ENCODE measurements around the gene UPK3A. TPM values are rescaled to one million over a fixed set of nuclear protein-coding genes. Genes with fewer than 3 reads are reported as not detected.

Gene UPK3A
- total and polyA plus RNA-seq, 2 experiments from 2014 or later: 0.47 TPM; not detected in 1

DNA sequence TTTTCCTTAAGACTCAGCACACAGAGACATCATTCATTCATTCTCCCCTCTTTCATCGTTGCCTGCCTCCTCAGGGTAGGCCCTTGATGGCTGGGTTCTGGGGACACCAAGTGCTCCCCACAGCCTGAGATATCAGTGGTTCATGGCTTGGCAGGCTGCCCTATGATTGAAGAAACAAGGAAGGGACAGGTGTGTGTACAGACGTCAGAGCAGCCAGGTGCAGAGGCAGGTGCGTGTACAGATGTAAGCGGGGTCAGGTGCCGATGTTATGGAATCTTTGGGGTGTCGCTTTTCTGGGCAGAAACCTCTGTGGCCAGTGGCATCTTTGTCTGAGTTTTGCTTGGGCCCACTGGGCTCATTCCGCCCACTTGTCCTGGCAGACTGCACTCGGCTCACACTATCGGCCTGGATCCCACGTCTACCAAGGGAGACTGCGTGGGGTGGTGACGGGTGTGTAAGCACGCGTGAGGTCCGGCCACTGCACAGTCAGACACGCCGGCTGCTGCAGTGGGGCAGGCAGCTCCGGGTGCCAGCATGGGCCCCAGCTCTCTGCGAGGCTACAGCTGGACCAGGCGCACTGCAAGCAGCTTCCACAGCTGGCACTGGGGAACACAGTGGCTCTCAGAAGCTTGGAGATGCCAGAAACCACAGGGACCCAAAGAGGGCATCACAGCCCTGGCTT lies 23.2 kb upstream of the UPK3A start (continued):
- TF ChIP-seq, protein P1, sequence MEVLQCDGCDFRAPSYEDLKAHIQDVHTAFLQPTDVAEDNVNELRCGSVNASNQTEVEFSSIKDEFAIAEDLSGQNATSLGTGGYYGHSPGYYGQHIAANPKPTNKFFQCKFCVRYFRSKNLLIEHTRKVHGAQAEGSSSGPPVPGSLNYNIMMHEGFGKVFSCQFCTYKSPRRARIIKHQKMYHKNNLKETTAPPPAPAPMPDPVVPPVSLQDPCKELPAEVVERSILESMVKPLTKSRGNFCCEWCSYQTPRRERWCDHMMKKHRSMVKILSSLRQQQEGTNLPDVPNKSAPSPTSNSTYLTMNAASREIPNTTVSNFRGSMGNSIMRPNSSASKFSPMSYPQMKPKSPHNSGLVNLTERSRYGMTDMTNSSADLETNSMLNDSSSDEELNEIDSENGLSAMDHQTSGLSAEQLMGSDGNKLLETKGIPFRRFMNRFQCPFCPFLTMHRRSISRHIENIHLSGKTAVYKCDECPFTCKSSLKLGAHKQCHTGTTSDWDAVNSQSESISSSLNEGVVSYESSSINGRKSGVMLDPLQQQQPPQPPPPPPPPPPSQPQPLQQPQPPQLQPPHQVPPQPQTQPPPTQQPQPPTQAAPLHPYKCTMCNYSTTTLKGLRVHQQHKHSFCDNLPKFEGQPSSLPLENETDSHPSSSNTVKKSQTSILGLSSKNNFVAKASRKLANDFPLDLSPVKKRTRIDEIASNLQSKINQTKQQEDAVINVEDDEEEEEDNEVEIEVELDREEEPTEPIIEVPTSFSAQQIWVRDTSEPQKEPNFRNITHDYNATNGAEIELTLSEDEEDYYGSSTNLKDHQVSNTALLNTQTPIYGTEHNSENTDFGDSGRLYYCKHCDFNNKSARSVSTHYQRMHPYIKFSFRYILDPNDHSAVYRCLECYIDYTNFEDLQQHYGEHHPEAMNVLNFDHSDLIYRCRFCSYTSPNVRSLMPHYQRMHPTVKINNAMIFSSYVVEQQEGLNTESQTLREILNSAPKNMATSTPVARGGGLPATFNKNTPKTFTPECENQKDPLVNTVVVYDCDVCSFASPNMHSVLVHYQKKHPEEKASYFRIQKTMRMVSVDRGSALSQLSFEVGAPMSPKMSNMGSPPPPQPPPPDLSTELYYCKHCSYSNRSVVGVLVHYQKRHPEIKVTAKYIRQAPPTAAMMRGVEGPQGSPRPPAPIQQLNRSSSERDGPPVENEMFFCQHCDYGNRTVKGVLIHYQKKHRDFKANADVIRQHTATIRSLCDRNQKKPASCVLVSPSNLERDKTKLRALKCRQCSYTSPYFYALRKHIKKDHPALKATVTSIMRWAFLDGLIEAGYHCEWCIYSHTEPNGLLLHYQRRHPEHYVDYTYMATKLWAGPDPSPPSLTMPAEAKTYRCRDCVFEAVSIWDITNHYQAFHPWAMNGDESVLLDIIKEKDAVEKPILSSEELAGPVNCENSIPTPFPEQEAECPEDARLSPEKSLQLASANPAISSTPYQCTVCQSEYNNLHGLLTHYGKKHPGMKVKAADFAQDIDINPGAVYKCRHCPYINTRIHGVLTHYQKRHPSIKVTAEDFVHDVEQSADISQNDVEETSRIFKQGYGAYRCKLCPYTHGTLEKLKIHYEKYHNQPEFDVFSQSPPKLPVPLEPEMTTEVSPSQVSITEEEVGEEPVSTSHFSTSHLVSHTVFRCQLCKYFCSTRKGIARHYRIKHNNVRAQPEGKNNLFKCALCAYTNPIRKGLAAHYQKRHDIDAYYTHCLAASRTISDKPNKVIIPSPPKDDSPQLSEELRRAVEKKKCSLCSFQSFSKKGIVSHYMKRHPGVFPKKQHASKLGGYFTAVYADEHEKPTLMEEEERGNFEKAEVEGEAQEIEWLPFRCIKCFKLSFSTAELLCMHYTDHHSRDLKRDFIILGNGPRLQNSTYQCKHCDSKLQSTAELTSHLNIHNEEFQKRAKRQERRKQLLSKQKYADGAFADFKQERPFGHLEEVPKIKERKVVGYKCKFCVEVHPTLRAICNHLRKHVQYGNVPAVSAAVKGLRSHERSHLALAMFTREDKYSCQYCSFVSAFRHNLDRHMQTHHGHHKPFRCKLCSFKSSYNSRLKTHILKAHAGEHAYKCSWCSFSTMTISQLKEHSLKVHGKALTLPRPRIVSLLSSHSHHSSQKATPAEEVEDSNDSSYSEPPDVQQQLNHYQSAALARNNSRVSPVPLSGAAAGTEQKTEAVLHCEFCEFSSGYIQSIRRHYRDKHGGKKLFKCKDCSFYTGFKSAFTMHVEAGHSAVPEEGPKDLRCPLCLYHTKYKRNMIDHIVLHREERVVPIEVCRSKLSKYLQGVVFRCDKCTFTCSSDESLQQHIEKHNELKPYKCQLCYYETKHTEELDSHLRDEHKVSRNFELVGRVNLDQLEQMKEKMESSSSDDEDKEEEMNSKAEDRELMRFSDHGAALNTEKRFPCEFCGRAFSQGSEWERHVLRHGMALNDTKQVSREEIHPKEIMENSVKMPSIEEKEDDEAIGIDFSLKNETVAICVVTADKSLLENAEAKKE (CRISPR knock-in tag; IDR thresholded peaks at IDR 0.05): no peak
- TF ChIP-seq EZH2 (IDR thresholded peaks at IDR 0.05; ENCODE audit: low read depth, unreplicated experiment): no peak
- TF ChIP-seq, protein P2, sequence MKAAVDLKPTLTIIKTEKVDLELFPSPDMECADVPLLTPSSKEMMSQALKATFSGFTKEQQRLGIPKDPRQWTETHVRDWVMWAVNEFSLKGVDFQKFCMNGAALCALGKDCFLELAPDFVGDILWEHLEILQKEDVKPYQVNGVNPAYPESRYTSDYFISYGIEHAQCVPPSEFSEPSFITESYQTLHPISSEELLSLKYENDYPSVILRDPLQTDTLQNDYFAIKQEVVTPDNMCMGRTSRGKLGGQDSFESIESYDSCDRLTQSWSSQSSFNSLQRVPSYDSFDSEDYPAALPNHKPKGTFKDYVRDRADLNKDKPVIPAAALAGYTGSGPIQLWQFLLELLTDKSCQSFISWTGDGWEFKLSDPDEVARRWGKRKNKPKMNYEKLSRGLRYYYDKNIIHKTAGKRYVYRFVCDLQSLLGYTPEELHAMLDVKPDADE (IDR thresholded peaks at IDR 0.05): no peak
- no peak for TF ChIP-seq JUNB (IDR thresholded peaks at IDR 0.05; ENCODE audit: unreplicated experiment)

DNA sequence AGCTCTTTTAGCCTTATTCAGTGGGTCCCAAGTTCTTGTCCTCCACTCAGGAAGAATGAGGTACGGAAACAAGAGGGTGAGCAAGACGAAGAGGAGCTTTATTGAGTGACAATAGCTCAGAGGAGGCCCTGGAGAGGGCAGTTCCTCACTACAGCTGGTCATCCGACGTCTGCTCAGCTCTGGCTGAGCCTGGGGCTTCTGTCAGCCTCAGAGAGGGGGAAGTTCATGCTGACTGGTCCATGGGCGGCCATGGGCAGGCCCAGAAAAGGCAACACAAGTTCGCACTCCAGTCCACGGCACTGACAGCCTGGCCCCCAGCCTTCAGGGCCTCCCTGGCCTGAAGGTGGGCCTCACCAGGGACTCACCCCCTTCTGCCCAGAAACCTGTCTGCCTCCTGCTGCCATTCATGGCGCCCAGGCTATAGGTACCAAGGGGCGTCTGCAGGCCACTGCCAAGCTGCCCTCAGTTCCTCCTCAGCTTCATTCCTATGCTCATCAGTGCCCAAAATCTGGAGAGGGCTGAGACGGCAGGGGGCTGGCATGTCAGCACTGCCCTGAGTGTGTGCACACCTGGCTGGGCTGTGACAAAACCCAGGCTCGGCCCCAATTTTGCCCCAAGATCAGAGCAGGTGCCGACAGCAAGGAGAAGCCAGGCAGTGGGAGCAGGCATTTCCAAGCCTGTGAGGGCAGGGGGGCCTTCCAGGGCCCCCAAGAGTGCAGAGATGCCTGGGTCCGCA lies 22.4 kb upstream of the UPK3A start:
- Histone ChIP-seq H3K9me2 (ENCODE audit: insufficient read depth) (no peaks in the 10 kb centered on the region), H2AFZ (no peak overlapping the region), H3K79me2 (replicated peaks; ENCODE audit: insufficient read depth) (no peaks in the 10 kb centered on the region), H3K27ac (ENCODE audit: low read depth) (no peak overlapping the region), H3K27me3 (ENCODE audit: insufficient read depth) (peaks cover 5% of the 10 kb centered on the region; the same call in 1 of the 2 replicates), H3F3A (replicated peaks; ENCODE audit: low read depth) (0 out of 2 replicates have a peak, but pooled peaks cover 3% of the 10 kb centered on the region), H3K4me3 (no peak overlapping the region), H4K20me1 (replicated peaks; ENCODE audit: insufficient read depth) (no peaks in the 10 kb centered on the region), H3K4me1 (ENCODE audit: insufficient read depth) (peaks cover 2% of the 10 kb centered on the region; the same call in 1 of the 2 replicates), H3K4me2 (no peak overlapping the region), H3K36me3 (ENCODE audit: insufficient read depth) (no peaks in the 10 kb centered on the region)
- TF ChIP-seq ZNF331 (CRISPR knock-in tag; IDR thresholded peaks at IDR 0.05; ENCODE audit: low read depth) (no peak), STAT1 (IDR thresholded peaks at IDR 0.05; ENCODE audit: unreplicated experiment) (no peak), CREB1 (CRISPR knock-in tag; IDR thresholded peaks at IDR 0.05; ENCODE audit: low read depth) (no peak)
- TF ChIP-seq, protein P2 (IDR thresholded peaks at IDR 0.05): no peak
- Mint-ChIP-seq H3K27ac (no peak overlapping the region), H3K36me3 (ENCODE audit: low read depth) (peaks cover 2% of the 10 kb centered on the region; the same call in 1 of the 3 replicates), H3K27me3 (ENCODE audit: insufficient read depth, low read depth, poor library complexity) (peaks cover 18% of the 10 kb centered on the region), H3K4me1 (peaks cover 8% of the 10 kb centered on the region), H3K9me3 (peaks cover 7% of the 10 kb centered on the region; the same call in 2 of the 3 replicates), H3K4me3 (no peak overlapping the region)
- ATAC-seq (no peak), DNase-seq (ENCODE audit: low spot score) (no peak)

Data from GM23338 (cell line).